ENCODE results near the gene LYRM4. TPM values are rescaled to one million over a fixed set of nuclear protein-coding genes. Genes with fewer than 3 reads are reported as not detected.

The LYRM4 gene
- polyA plus RNA-seq, 2 of the 4 experiments (the other 2 are of a cell fraction) = 25.6 to 43.3 TPM

DNA sequence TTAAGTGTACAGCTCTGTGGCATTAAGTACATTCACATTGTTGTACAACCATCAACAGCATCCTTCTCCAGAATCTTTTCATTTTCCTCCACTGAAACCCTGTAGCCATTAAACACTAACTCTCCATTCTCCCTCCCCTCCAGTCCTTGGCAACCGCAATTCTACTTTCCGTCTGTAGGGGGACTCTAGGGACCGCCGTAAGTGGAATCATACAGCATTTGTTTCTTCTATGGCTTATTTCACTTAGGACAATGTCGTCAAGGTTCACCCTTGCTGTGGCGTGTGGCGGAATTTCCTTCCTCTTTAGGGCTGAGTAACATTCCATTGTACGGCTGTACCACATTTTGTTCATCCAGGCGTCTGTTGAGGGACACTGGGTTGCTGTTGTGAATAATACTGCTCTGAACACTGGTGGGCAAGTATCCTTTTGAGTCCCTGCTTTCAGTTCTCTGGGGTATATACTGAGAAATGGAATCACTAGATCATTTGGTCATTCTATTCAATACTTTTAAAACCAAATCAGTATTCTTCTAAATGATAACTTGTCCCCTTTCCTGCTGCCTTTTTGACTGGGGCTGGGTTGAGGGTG lies 124.9 kb downstream of the LYRM4 start:
- FAIRE-seq (no peak), ATAC-seq (peak; percentile 70 to 90; a peak in 5 of 6 replicates), DNase-seq (ENCODE audit: low read depth in 1 of 2, low spot score in 1 of 2) (peak in 1 of 2 experiments; percentile 49)
- TF ChIP-seq RAD21 (conservative IDR thresholded peaks at IDR 0.05 in 1 of 2, IDR thresholded peaks at IDR 0.05 in 1 of 2) = peak in 1 of 2 experiments; percentile 45; a peak in 2 of 5 replicates
- TF ChIP-seq HOXB5 (CRISPR knock-in tag; IDR thresholded peaks at IDR 0.05) = no peak
- no peak for TF ChIP-seq CHD2 (IDR thresholded peaks at IDR 0.05; ENCODE audit: low read length, partially characterized antibody)
- TF ChIP-seq TFCP2L1 (CRISPR knock-in tag; IDR thresholded peaks at IDR 0.05) = no peak
- TF ChIP-seq EHF (CRISPR knock-in tag; IDR thresholded peaks at IDR 0.05) = no peak
- TF ChIP-seq KDM5A (IDR thresholded peaks at IDR 0.05) = no peak
- TF ChIP-seq, protein P1, sequence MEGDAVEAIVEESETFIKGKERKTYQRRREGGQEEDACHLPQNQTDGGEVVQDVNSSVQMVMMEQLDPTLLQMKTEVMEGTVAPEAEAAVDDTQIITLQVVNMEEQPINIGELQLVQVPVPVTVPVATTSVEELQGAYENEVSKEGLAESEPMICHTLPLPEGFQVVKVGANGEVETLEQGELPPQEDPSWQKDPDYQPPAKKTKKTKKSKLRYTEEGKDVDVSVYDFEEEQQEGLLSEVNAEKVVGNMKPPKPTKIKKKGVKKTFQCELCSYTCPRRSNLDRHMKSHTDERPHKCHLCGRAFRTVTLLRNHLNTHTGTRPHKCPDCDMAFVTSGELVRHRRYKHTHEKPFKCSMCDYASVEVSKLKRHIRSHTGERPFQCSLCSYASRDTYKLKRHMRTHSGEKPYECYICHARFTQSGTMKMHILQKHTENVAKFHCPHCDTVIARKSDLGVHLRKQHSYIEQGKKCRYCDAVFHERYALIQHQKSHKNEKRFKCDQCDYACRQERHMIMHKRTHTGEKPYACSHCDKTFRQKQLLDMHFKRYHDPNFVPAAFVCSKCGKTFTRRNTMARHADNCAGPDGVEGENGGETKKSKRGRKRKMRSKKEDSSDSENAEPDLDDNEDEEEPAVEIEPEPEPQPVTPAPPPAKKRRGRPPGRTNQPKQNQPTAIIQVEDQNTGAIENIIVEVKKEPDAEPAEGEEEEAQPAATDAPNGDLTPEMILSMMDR (IDR thresholded peaks at IDR 0.05) = peak; percentile 32
- ChIA-PET CTCF (interaction anchor here (0.9 to 1.0 kb wide), 2 partner anchors 7 to 15 kb away, joined by 3 read pairs; no protein-coding TSS in a partner anchor), POLR2A (no interaction called here)
- Histone ChIP-seq H3K4me2 (no peak overlapping the region), H3K27ac (no peak overlapping the region), H3K9me3 (no peaks in the 10 kb centered on the region), H3K4me1 (no peaks in the 10 kb centered on the region), H3K4me3 (no peak overlapping the region)
- WGBS (ENCODE audit: missing lambda C conversion rate) = 36% methylated on average over 9 of the region's 9 CpGs

DNA sequence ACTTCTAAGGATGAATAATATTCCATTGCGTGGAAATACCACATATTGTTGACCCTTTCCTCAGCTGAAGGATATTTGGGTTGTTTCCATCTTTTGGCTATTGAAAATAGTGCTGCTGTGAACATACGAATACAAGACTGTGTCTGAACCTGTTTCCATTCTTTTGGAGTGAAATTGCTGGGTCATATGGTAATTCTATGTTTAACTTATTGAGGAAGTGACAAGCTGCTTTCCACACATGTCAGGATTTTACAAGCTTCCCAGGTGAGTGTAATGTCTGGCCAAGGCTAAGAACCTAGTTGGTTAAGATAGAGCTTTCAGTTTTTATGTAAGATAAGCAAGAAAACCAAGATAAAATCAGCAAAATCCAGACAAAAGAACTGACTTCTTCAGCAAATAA lies 126.8 kb downstream of the LYRM4 start:
- CTCF ChIA-PET = interaction anchor here (0.9 kb wide), 1 partner anchor 10 kb away, joined by 5 read pairs; no protein-coding TSS in a partner anchor
- 93% methylated on average over 2 of the region's 2 CpGs for whole genome bisulfite sequencing (ENCODE audit: missing lambda C conversion rate)

More for the DNA sequence above, 126.8 kb downstream of the LYRM4 start:
- ATAC-seq (no peak), FAIRE-seq (no peak), DNase-seq (ENCODE audit: low read depth in 1 of 2, low spot score in 1 of 2) (no peak)
- Histone ChIP-seq H3K27ac (no peak overlapping the region), H3K4me1 (no peaks in the 10 kb centered on the region), H3K4me2 (no peak overlapping the region), H3K9me3 (no peaks in the 10 kb centered on the region), H3K4me3 (no peak overlapping the region)
- POLR2A ChIA-PET = no interaction called here
- no peak for TF ChIP-seq CBX2 (IDR thresholded peaks at IDR 0.05; ENCODE audit: borderline replicate concordance, low read depth)
- TF ChIP-seq, protein P2, sequence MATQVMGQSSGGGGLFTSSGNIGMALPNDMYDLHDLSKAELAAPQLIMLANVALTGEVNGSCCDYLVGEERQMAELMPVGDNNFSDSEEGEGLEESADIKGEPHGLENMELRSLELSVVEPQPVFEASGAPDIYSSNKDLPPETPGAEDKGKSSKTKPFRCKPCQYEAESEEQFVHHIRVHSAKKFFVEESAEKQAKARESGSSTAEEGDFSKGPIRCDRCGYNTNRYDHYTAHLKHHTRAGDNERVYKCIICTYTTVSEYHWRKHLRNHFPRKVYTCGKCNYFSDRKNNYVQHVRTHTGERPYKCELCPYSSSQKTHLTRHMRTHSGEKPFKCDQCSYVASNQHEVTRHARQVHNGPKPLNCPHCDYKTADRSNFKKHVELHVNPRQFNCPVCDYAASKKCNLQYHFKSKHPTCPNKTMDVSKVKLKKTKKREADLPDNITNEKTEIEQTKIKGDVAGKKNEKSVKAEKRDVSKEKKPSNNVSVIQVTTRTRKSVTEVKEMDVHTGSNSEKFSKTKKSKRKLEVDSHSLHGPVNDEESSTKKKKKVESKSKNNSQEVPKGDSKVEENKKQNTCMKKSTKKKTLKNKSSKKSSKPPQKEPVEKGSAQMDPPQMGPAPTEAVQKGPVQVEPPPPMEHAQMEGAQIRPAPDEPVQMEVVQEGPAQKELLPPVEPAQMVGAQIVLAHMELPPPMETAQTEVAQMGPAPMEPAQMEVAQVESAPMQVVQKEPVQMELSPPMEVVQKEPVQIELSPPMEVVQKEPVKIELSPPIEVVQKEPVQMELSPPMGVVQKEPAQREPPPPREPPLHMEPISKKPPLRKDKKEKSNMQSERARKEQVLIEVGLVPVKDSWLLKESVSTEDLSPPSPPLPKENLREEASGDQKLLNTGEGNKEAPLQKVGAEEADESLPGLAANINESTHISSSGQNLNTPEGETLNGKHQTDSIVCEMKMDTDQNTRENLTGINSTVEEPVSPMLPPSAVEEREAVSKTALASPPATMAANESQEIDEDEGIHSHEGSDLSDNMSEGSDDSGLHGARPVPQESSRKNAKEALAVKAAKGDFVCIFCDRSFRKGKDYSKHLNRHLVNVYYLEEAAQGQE (IDR thresholded peaks at IDR 0.05) = no peak
- no peak for TF ChIP-seq EHMT2 (IDR thresholded peaks at IDR 0.05; ENCODE audit: low read depth)
- TF ChIP-seq ZNF302 (CRISPR knock-in tag; IDR thresholded peaks at IDR 0.05) = no peak
- no peak for TF ChIP-seq CHD4 (IDR thresholded peaks at IDR 0.05; ENCODE audit: borderline replicate concordance)
- no peak for TF ChIP-seq SREBF2 (IDR thresholded peaks at IDR 0.05)
- TF ChIP-seq, protein P3, sequence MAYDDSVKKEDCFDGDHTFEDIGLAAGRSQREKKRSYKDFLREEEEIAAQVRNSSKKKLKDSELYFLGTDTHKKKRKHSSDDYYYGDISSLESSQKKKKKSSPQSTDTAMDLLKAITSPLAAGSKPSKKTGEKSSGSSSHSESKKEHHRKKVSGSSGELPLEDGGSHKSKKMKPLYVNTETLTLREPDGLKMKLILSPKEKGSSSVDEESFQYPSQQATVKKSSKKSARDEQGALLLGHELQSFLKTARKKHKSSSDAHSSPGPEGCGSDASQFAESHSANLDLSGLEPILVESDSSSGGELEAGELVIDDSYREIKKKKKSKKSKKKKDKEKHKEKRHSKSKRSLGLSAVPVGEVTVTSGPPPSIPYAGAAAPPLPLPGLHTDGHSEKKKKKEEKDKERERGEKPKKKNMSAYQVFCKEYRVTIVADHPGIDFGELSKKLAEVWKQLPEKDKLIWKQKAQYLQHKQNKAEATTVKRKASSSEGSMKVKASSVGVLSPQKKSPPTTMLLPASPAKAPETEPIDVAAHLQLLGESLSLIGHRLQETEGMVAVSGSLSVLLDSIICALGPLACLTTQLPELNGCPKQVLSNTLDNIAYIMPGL (CRISPR knock-in tag; IDR thresholded peaks at IDR 0.05; ENCODE audit: borderline replicate concordance) = no peak
- TF ChIP-seq GATA3 (IDR thresholded peaks at IDR 0.05; ENCODE audit: borderline replicate concordance) = no peak
- no peak for TF ChIP-seq PHF8 (IDR thresholded peaks at IDR 0.05; ENCODE audit: borderline replicate concordance, low read depth)
- no peak for TF ChIP-seq BHLHE40 (IDR thresholded peaks at IDR 0.05; ENCODE audit: low read depth, low read length)

Measured in A549 (cell line).